ENCODE measurements around the gene ELMO3.

Gene ELMO3

DNA sequence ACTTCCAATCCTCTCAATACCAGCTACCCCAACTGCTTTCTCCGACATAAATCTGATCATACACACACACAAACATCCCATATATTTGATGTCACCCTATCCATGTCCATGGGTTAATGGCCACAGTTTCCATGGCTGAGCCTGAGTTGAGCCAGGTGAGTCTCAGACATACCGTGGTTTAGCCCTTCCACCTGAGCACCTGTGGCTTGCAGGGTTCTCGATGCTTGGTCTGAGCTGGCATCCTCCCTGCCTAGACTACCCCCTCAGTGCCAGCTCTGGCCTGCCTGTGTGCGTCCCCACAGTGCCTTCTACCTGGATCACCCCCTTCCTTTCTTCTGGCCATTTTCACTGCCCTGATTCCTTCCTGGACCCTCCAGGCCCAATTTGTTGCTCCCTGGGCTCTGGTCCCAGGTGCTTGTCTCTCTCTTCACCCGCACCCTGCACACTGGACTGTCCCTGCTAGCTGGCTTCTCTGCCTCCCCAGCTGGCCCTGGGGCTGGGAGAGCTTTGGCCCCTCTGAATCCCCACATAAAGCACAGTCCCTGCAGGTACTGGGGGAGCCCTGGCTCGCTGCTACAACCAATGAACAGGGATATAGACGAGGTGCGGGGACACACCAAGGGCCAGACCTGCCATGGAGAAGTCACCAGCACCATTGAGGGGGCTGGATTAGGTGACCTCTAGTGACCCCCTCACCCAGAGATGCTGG lies 7.4 kb downstream of the ELMO3 start:
- DNase-seq (ENCODE audit: low read depth) = no peak
- TF ChIP-seq, protein P1, sequence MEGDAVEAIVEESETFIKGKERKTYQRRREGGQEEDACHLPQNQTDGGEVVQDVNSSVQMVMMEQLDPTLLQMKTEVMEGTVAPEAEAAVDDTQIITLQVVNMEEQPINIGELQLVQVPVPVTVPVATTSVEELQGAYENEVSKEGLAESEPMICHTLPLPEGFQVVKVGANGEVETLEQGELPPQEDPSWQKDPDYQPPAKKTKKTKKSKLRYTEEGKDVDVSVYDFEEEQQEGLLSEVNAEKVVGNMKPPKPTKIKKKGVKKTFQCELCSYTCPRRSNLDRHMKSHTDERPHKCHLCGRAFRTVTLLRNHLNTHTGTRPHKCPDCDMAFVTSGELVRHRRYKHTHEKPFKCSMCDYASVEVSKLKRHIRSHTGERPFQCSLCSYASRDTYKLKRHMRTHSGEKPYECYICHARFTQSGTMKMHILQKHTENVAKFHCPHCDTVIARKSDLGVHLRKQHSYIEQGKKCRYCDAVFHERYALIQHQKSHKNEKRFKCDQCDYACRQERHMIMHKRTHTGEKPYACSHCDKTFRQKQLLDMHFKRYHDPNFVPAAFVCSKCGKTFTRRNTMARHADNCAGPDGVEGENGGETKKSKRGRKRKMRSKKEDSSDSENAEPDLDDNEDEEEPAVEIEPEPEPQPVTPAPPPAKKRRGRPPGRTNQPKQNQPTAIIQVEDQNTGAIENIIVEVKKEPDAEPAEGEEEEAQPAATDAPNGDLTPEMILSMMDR (IDR thresholded peaks at IDR 0.05; ENCODE audit: low read length, missing control alignments) = no peak
- no peak overlapping the region for H3K4me3 ChIP-seq (replicated peaks; ENCODE audit: low read depth, low read length)

DNA sequence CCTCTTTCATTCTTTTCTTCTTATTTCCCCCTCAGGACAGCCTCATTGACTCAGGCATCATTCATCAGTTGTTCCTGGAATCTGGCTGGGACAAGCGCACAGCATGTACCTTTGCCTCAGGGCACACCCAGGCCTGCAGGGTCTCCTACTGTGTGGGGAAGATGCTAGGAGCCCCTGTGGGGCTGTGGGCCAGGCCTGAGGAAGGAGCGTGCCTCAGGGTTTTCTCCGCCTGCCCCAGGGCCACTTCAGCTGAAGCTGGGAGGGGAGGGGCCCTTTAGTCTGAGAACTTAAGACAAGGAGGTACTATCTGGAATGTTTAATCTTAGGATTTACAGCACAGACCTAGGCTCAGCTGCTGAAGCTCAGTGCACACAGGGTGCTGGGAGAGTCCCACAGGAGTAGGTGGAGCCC lies 7.9 kb downstream of the ELMO3 start:
- TF ChIP-seq, protein P1 (IDR thresholded peaks at IDR 0.05; ENCODE audit: low read length, missing control alignments) = no peak
- H3K4me3 ChIP-seq (replicated peaks; ENCODE audit: low read depth, low read length) = no peak overlapping the region
- no peak for DNase-seq (ENCODE audit: low read depth)

DNA sequence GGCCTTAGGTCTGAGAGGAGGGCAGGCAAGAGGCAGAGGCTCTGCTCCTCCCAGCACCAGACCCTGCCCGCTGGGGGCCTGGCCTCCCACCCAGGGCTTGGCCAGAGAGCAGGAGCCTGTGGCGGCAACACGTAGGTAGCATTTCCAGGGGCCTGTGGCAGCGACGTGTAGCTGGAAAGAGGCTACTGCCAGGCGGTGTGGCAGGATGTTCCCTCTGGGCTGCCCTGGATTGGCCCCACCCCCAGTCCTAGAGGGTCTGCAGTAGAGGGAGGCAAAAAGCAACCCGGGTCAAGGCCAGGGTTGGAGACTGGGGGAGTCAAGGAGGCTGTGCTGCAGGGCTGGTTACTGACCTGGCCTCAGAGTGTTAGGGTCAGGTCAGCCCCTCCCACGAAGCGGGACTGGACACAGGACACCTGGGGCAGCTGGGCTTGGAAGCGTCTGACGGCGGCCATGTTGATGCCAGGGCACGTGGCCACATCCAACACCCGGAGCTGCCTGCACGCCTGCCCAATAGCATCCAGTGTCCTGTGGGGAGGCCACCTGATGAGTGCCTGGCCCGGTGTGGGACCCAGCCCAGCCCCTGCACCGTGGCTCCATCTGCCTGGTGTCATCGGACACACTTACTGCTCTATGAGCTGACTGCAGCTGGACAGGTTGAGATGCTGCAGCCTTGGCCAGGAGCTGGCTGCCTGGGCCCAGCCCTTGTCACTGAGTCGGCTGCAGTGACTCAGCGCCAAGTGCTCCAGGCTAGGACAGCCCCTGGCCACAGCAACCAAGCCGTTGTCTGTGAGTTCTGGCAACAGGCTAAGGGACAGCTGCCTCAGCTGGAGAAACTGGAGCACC lies 8.5 kb downstream of the ELMO3 start:
- no peak overlapping the region for H3K4me3 ChIP-seq (replicated peaks; ENCODE audit: low read depth, low read length)
- TF ChIP-seq, protein P1 (IDR thresholded peaks at IDR 0.05; ENCODE audit: low read length, missing control alignments) = no peak
- no peak for DNase-seq (ENCODE audit: low read depth)

DNA sequence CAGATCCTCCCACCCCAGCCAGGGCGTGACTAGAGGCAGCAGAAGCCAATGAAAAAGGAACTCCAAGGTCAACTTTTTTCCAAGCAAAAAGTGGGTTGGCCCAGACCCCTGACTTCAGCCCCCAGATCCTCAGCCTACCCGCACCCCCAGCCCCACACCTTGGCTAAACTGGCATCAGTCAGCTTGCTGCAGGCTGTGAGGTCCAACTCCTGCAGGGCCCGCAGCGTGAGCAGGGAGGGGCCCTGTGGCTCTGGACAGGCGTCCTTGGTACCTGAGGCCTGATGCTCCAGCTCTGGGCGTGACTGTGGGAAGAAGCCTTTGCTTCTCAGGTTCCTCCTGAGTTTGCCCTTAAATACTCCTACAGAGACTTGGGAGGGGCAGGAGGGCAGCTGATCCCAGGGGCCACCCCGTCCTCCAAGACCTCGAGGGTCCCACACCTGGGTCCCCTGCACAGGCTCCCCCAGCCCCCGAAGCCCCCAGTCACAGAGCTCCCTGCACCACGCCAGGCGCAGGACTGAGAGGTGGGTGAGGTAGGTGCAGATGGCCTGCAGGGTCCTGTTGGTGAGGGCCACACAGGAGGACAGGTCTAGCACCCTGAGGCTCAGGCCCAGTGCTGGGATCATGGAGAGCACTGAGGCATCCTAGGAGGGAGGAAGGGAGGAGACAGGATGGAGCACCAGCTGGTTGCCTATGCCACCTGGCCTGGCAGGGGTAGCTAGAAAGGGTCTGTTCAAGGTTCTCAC lies 9.4 kb downstream of the ELMO3 start:
- TF ChIP-seq, protein P1 (IDR thresholded peaks at IDR 0.05; ENCODE audit: low read length, missing control alignments) = no peak
- H3K4me3 ChIP-seq (replicated peaks; ENCODE audit: low read depth, low read length) = no peak overlapping the region

DNA sequence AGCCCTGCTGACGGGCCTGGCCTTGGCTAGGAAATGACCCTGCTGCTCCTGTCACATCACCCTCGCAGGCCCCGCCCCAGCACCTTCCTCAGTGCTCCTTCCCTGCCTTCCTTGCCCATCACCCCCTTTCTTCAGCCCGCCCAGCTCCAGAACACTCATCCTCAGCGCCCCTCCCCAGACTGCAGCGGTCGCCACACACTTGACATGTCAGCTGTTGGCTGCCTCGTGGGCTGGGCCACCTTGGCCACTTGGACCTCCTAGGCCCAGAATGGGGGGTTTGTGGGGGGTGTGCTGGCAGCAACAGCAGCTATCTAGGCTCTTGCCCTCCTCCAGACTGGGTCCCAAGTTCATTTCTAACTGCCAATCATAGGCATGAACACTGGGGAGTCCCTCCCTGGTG lies 10.6 kb downstream of the ELMO3 start:
- H3K4me3 ChIP-seq (replicated peaks; ENCODE audit: low read depth, low read length) = no peak overlapping the region
- TF ChIP-seq, protein P1 (IDR thresholded peaks at IDR 0.05; ENCODE audit: low read length, missing control alignments) = no peak
- DNase-seq (ENCODE audit: low read depth) = no peak

More for the DNA sequence above, 9.4 kb downstream of the ELMO3 start:
- no peak for DNase-seq (ENCODE audit: low read depth)

DNA sequence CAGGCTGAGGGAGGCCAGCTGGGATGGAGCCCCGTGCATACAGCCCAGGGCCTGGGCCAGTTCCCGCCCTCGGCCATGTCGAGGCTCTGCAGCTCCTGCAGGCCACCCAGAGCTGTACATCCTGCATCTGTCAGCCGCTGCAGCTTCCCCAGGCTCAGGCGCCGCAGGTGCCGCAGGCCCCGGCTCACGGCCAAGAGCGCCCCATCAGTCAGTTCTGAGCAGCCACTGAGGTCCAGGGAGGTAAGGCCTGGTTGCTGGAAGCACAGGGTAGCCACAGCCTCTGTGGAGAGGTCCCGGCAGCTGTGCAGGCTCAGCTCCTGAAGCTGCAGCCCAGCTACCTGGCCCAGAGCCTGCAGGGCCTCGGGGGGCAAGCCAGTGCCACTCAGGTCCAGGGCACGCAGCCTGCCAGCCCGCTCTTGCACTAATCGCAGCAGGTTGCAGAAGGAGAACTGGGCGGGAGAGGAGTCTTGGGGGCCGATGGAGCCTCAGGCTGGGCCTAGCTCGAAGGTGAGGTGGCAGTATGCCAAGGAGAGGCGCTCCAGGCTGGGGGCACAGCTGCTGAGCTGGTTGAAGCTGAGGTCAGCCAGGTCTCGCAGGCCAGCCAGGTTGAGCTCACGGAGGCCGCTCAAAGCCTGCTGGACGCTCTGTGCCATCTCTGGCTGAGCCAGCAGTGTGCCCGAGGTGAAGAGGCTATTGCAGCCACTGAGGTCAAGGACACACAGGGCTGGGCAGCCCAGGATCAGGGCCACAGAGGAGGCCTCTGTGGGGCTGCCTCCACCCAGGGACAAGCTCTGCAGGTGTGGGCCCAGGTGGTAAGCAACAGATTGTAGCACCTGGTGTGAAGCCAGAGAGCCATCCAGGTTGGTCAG lies 11.4 kb downstream of the ELMO3 start:
- H3K4me3 ChIP-seq (replicated peaks; ENCODE audit: low read depth, low read length) = no peak overlapping the region
- DNase-seq (ENCODE audit: low read depth) = no peak
- TF ChIP-seq, protein P1 (IDR thresholded peaks at IDR 0.05; ENCODE audit: low read length, missing control alignments) = no peak
